GM21723 (cell line): ENCODE data around the gene SAFB2.

Experiments
- ATAC-seq: cut with Tn5 transposase; IDR thresholded peaks from one replicate; pipeline ENCODE4 v1.9.1; 2021; ENCODE audit warnings: mild to moderate bottlenecking, moderate library complexity; ENCODE audit not compliant: unreplicated experiment

The SAFB2 gene

DNA sequence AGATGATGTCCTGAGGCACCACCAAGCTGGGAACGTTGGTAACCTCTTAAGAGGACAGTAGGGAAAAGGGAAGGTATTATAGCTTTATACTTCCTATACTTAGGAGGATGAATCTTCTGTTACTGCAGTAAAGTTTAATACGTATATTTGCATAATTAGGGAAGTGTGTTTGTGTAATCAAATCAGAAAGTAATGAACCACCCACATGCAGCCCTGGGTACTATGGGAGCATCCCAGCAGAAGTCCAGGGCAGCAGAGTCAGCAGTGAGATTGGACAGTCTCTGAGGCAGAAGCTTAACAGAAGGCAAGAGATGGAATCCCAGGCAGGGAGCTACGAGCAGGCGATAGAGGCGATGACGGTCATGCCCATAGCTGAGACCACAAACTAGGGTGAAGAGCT lies 12.9 kb upstream of the SAFB2 start:
- no peak for ATAC-seq

- no peak for ATAC-seq
Measured at GRCh38 chr19:5632657-5633056, 10.1 kb upstream of the SAFB2 start.

DNA sequence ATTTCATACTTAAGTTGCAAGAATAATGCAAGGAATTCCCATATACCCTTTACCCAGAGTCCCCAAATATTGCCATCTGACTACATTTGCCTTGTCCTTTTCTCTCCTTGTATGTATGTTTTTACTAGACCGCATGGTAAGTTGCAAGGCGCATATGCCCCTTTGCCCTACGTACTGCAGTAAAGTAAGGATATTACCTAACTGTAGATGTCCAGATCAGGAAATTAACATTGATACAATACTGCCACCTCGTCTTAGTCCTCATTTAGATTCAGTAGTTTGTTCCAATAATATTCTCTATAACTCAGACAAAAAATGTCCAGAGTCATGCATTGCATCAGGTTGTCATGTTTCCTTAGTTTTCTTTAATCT lies 9.7 kb upstream of the SAFB2 start:
- ATAC-seq: no peak

DNA sequence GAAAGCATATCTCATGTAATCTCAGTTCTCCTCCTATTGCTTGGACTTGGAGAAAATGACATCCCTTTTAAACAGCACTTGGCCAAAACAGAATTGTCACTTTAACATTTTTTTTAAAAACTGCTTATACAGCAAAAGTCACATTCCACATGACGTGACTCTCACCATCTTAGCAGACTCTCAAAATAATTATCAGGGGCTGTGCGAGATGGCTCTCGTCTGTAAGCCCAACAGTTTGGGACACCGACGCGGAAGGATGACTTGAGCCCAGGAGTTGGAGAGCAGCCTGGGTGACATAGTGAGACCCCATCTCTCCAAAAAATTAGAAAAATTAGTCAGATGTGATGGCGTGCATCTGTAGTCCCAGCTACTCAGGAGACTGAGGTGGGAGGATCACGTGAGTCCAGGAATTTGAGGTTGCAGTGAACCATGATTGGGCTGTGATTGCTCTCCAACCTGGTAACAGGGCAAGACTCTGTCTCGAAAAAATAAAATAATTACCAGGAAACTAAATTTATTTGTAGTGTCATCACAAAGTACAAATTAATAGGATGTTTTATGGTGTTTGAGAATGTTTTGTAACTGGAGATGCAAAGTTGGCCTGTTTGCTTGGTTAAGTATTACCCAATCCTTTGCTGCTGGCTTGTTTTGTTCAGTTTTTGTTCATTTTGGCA lies 9.1 kb upstream of the SAFB2 start:
- ATAC-seq: no peak

GRCh38 chr19:5628919-5629481 lies 6.4 kb upstream of the SAFB2 start:
- no peak for ATAC-seq

- ATAC-seq: no peak
Measured at GRCh38 chr19:5628461-5628860, 5.9 kb upstream of the SAFB2 start.

GRCh38 chr19:5627395-5627904 lies 4.9 kb upstream of the SAFB2 start:
- ATAC-seq: no peak

GRCh38 chr19:5625641-5626040 lies 3.1 kb upstream of the SAFB2 start:
- no peak for ATAC-seq

DNA sequence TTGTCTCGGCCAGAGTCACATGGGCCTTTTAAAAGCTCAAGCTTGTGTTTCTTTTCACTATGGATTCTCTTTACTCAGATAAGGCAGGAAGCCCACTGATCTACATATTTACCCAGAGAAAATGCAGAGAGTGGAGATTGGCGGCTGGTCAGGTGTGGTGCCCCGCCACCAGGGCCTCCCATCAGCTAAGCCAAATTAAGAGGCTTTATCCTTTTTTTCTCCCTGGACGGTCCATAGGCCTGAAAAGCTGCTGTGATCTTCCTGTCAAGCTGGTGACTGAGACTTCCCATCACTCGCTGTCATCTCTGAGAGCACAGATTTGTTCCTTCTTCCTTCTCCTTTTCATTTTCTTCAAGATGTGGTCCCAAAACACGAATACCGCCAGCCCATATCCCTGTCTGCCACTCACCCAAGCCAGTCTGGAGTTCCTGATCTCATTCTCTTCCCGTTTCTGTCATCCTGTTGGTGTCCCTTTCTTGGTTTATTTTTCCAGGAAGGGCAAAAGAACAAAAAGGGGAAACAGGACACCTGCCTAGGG lies 2.2 kb upstream of the SAFB2 start:
- ATAC-seq: no peak

GRCh38 chr19:5624018-5624663 lies 1.6 kb upstream of the SAFB2 start:
- no peak for ATAC-seq

- ATAC-seq: peak; percentile 15
Measured at GRCh38 chr19:5623397-5624017, 931 bp upstream of the SAFB2 start.

- peak; percentile 9 for ATAC-seq
Measured at GRCh38 chr19:5621945-5622464, 571 bp downstream of the SAFB2 start.

DNA sequence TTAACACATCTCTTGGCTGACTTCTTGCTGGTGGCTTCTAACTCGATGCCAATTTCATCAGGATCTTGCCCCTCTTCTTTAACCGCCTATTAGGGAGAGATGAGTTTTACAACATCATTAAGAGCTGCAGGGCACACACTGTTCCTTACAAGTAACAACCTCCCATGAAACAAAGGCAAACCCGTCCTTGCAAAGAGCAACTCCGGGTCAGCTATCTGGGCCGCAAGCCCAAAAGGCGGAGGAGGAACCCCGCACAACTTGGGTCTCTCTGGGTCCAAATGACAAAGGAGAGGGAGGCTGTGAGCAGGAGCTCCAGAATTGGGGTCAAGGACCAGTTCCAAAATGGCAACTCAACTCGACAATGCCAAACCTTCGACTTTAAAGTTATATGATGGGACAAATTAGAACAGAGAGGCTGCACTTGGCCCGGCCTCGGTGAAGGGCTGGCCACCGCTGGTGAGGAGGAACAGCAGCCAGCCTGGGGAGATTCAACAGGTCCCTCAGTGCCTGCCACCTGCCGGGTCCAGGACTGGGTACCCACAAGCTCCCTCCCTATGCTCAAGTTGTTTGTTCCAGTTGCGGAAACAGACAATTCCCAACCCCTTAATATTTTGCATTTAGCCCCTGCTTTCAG lies 1.1 kb downstream of the SAFB2 start:
- no peak for ATAC-seq

- no peak for ATAC-seq
Measured at GRCh38 chr19:5619946-5620345, 2.6 kb downstream of the SAFB2 start.

DNA sequence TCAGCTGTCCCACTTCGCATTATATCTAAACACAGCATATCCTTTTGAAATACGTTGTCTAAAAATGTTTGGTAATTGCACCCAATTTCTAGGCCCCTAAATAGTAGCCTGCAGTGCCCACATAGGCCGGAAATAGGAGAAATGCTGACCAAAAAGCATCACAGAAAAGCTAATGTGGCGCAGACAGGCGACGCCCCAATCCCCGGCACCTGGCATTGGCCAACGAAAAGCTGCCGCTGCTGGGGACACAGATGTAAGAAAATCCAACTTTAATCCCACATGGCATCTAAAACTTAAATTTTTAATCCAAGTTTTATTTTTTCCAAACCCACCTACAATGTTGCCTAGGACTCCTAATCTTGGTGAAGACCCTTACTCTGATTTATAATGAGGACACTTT lies 4.0 kb downstream of the SAFB2 start:
- no peak for ATAC-seq

DNA sequence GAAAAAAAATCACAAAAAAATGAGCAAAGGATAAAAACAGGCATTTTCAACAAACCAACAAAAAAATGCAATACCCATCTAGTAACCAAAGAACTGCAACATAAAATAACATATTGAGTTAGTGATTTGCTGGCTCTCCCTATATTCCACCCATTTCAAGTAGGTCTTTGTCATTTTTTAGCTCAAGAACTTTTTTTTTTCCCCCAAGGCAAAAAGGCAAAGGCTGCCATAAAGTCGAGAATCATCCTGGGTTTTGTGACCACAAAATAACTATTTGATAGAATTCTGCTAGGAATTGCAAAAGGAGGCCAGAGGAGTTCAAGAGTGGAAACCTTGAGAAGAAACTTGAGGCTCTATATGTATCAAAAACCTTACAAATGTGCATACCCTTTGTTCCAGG lies 5.5 kb downstream of the SAFB2 start:
- no peak for ATAC-seq

DNA sequence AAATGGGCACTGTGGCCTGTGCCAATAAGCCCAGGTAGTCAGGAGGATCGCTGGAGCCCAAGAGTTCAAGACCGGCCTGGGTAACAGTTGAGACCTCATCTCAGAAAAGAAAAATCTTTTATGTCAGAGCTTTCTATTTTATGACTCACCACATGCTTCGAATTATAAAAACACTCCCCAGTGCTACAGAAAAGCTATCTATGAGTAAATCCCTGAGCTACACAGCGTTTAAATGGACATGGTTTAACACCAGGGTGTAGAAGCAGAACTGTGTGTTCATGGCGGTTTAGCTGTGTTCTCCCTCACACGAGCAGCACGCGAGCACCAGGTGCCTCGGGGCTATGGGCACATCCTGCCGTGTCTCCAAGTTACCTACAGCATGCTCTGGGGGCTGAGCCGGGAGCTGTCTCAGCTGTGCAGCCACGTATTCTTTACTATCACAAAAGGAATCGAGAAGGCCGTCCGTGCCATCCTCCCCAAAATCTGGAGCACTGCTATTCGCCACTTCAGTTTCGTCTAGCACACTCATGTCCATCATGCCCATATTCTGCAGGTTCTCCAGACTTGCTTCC lies 6.7 kb downstream of the SAFB2 start:
- no peak for ATAC-seq

DNA sequence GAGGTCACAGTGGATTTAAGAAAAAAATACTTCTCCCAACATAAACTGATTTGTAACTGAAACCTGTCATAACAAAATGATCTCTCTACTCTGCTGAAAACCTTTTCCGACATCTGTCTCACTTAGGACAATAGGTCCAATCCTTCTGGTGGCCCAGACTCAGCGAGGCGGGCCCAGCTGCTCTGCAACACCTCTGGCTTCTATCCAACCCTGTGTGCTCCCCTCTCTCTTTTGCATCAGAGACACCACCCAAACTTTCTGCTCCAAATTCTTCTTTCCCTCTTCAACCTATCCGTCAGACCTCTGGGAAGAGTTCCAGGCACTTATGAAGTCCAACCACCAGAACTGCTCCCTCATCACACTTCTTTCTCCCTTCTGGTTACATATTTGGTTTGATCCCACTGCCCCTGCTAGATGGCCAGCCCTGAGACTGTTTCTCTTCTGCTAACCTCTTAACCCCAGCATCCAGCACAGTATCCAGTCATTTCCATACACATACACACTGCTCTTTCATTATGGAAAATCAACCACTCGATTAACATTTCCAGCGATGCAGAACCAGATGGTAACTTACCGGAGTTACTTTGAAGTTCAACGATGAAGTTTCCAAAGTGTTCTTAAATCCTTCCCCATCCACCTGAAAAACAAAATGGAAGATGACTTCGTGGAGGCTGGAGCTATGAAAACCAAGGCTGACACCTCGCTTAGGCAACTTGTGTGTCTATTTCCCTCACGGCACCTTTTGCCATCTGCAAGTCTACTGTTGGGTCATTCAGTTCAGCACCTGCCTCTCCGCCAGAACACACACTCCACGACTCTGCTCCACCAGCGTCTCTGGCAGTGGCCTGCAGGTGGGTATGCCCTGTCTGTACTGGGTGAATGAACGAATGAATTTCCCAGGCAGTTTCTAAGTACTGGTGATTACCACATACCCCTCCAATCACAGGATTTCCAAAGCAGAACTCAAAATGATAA lies 9.4 kb downstream of the SAFB2 start:
- ATAC-seq: no peak

DNA sequence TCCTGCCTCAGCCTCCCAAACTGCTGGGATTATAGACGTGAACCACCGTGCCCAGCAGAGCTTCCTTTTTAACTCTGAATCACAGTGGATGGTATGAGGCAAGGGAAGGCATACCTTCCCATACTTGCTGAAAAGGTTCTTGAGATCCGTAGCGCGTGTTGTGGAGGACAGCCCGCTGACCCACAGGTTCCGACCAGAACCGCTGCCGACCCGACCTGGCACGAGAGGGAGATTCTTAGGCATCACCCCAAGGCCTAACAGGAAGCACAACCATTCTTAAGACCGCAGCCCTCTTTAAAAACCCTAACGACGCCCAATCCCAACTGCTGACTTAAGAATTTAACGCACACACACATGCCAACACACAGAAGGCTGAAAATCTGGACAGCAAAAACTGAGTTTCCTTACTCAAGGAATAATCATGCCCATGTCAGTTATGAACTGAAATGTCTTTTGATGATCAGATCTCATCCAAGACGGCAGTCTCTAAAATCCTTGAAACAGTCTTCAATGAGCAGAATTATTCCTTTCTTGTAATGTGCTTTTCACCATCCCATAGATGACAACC lies 12.6 kb downstream of the SAFB2 start:
- ATAC-seq: no peak
